Ectodermal cell (in vitro differentiated cells): ENCODE data around the gene ARFGAP1.

Experiments used
- H3K27ac ChIP-seq: 2 replicates; pipeline ENCODE4 v1.7.0; 2013; ENCODE audit warnings: mild to moderate bottlenecking, low read depth, low read length; ENCODE audit not compliant: insufficient read depth, poor library complexity, severe bottlenecking
- H3K27me3 ChIP-seq: 2 replicates; pipeline ENCODE4 v1.7.0; 2013; ENCODE audit warnings: mild to moderate bottlenecking, low read length; ENCODE audit not compliant: insufficient read depth, control insufficient read depth, poor library complexity, severe bottlenecking
- H3K36me3 ChIP-seq: one replicate; pipeline ENCODE4 v1.7.0; 2013; ENCODE audit warnings: low read length; ENCODE audit not compliant: control insufficient read depth, insufficient read depth
- H3K4me1 ChIP-seq: one replicate; pipeline ENCODE4 v1.7.0; 2013; ENCODE audit warnings: low read length; ENCODE audit not compliant: control insufficient read depth, insufficient read depth
- H3K4me3 ChIP-seq: 2 replicates; pipeline ENCODE4 v1.7.0; 2013; ENCODE audit warnings: low read depth, low read length, control low read depth; ENCODE audit not compliant: insufficient read depth
- H3K9me3 ChIP-seq: 2 replicates; pipeline ENCODE4 v1.7.0; 2013; ENCODE audit warnings: mild to moderate bottlenecking, low read length, moderate library complexity; ENCODE audit not compliant: control insufficient read depth
- WGBS, 2 experiments: methylation state at CpG; one replicate each; pipeline ENCODE4 v1.1.7; 2013; ENCODE audit warnings: missing lambda C conversion rate in 2 of 2; 5-methylcytosine and 5-hydroxymethylcytosine counted together

ARFGAP1 gene

GRCh38 chr20:63309261-63310071 lies 36.9 kb downstream of the ARFGAP1 start:
- no peak overlapping the region for H3K4me3 ChIP-seq
- no peaks in the 10 kb centered on the region for H3K9me3 ChIP-seq
- WGBS, 2 experiments: 64 to 65% methylated on average over 35 of the region's 35 CpGs
- H3K27ac ChIP-seq: no peak overlapping the region
- no peaks in the 10 kb centered on the region for H3K27me3 ChIP-seq
- no peaks in the 10 kb centered on the region for H3K36me3 ChIP-seq
- no peaks in the 10 kb centered on the region for H3K4me1 ChIP-seq

- Histone ChIP-seq H3K4me3 (no peak overlapping the region), H3K27me3 (no peaks in the 10 kb centered on the region), H3K4me1 (no peaks in the 10 kb centered on the region), H3K36me3 (no peaks in the 10 kb centered on the region), H3K9me3 (no peaks in the 10 kb centered on the region), H3K27ac (no peak overlapping the region)
- WGBS, 2 experiments: 91 to 92% methylated on average over 20 of the region's 20 CpGs
Observed at GRCh38 chr20:63310265-63310991, 37.8 kb downstream of the ARFGAP1 start.

- no peak overlapping the region for H3K4me3 ChIP-seq
- 91 to 93% methylated on average over 29 of the region's 29 CpGs for WGBS, 2 experiments
- H3K27ac ChIP-seq: no peak overlapping the region
- no peaks in the 10 kb centered on the region for H3K27me3 ChIP-seq
- no peaks in the 10 kb centered on the region for H3K9me3 ChIP-seq
- H3K36me3 ChIP-seq: no peaks in the 10 kb centered on the region
- H3K4me1 ChIP-seq: no peaks in the 10 kb centered on the region
Observed at GRCh38 chr20:63311186-63311832, 38.7 kb downstream of the ARFGAP1 start.

GRCh38 chr20:63311833-63312243 lies 39.2 kb downstream of the ARFGAP1 start:
- H3K27ac ChIP-seq: no peak overlapping the region
- no peak overlapping the region for H3K4me3 ChIP-seq
- H3K4me1 ChIP-seq: no peaks in the 10 kb centered on the region
- no peaks in the 10 kb centered on the region for H3K36me3 ChIP-seq
- WGBS, 2 experiments: 94 to 95% methylated on average over 17 to 18 of the region's 18 CpGs
- H3K9me3 ChIP-seq: no peaks in the 10 kb centered on the region
- H3K27me3 ChIP-seq: no peaks in the 10 kb centered on the region

GRCh38 chr20:63312273-63312672 lies 39.7 kb downstream of the ARFGAP1 start:
- Histone ChIP-seq H3K4me1 (no peaks in the 10 kb centered on the region), H3K27ac (no peak overlapping the region), H3K9me3 (no peaks in the 10 kb centered on the region), H3K4me3 (no peak overlapping the region), H3K27me3 (no peaks in the 10 kb centered on the region), H3K36me3 (no peaks in the 10 kb centered on the region)
- 89% methylated on average over 8 to 9 of the region's 9 CpGs for WGBS, 2 experiments

- 92% methylated on average over 22 of the region's 22 CpGs for WGBS, 2 experiments
- Histone ChIP-seq H3K27ac (no peak overlapping the region), H3K4me1 (no peaks in the 10 kb centered on the region), H3K27me3 (no peaks in the 10 kb centered on the region), H3K4me3 (no peak overlapping the region), H3K36me3 (no peaks in the 10 kb centered on the region), H3K9me3 (no peaks in the 10 kb centered on the region)
Observed at GRCh38 chr20:63312690-63313348, 40.2 kb downstream of the ARFGAP1 start.

- Histone ChIP-seq H3K36me3 (no peaks in the 10 kb centered on the region), H3K4me3 (no peak overlapping the region), H3K9me3 (no peaks in the 10 kb centered on the region), H3K4me1 (no peaks in the 10 kb centered on the region), H3K27me3 (no peaks in the 10 kb centered on the region), H3K27ac (no peak overlapping the region)
- WGBS, 2 experiments: 87 to 91% methylated on average over 25 of the region's 25 CpGs
Observed at GRCh38 chr20:63313349-63314014, 40.9 kb downstream of the ARFGAP1 start.

- H3K27me3 ChIP-seq: no peaks in the 10 kb centered on the region
- no peaks in the 10 kb centered on the region for H3K4me1 ChIP-seq
- H3K9me3 ChIP-seq: no peaks in the 10 kb centered on the region
- H3K4me3 ChIP-seq: no peak overlapping the region
- no peaks in the 10 kb centered on the region for H3K36me3 ChIP-seq
- no peak overlapping the region for H3K27ac ChIP-seq
- WGBS, 2 experiments: 90 to 92% methylated on average over 9 of the region's 9 CpGs
Observed at GRCh38 chr20:63314015-63314471, 41.4 kb downstream of the ARFGAP1 start.

GRCh38 chr20:63314566-63315239 lies 42.1 kb downstream of the ARFGAP1 start:
- Histone ChIP-seq H3K27ac (no peak overlapping the region), H3K36me3 (no peaks in the 10 kb centered on the region), H3K4me1 (no peaks in the 10 kb centered on the region), H3K9me3 (no peaks in the 10 kb centered on the region), H3K27me3 (no peaks in the 10 kb centered on the region), H3K4me3 (no peak overlapping the region)
- WGBS, 2 experiments: 88 to 89% methylated on average over 21 of the region's 21 CpGs
